Body of pancreas (tissue), 4 donors: ENCODE results near the gene SORCS2. TPM values are rescaled to one million over a fixed set of nuclear protein-coding genes. Genes with fewer than 3 reads are reported as not detected.

Experiments
- ATAC-seq: fragments of 150-250 bp; one replicate; pipeline ENCODE4 v1.9.1; 2016
- DNase-seq, 4 donors: peaks; one replicate each; pipeline ENCODE4 v3.0.0-alpha.2; 2019
- H3K27ac ChIP-seq, 4 donors: fragments of 200-600 bp; sonication (generic); 1 replicate in 3 of 4; 2 replicates in 1 of 4; pipeline versions ENCODE4 v1.5.1 to v1.6.1; 2016 to 2019; ENCODE audit warnings: mild to moderate bottlenecking in 1 of 4, mixed read lengths in 1 of 4, moderate library complexity in 1 of 4
- H3K27me3 ChIP-seq, 2 donors: fragments of 200-600 bp; sonication (generic); one replicate each; pipeline ENCODE4 v1.6.0; 2016; ENCODE audit warnings: mild to moderate bottlenecking in 1 of 2
- H3K36me3 ChIP-seq, 2 donors: fragments of 200-600 bp; sonication (generic); replicated peaks in 1 of 2; 2 replicates each; pipeline ENCODE4 v1.5.1; 2016; ENCODE audit warnings: low read depth in 2 of 2; ENCODE audit not compliant: insufficient read depth in 1 of 2
- H3K4me1 ChIP-seq: fragments of 200-600 bp; sonication (generic); one replicate; pipeline ENCODE4 v1.6.0; 2016
- H3K4me3 ChIP-seq, 2 donors: fragments of 200-600 bp; sonication (generic); 1 replicate in 1 of 2; 2 replicates in 1 of 2; pipeline ENCODE4 v1.5.1; 2016 to 2019
- H3K9me3 ChIP-seq, 3 donors: fragments of 200-600 bp; sonication (generic); 1 replicate in 2 of 3; 2 replicates in 1 of 3; pipeline ENCODE4 v1.5.1; 2016
- POLR2A ChIP-seq, 3 donors: fragments of 450-650 bp; IDR thresholded peaks; one replicate each; pipeline ENCODE4 v1.6.1; 2016; ENCODE audit warnings: antibody characterized with exemption in 3 of 3, mild to moderate bottlenecking in 2 of 3
- WGBS, 2 donors: methylation state at CpG; one replicate each; pipeline ENCODE4 v1.1.5; 2017; 5-methylcytosine and 5-hydroxymethylcytosine counted together
- intact Hi-C: fragments of 100-400 bp; cut with DNase I; formaldehyde crosslinking; loops from one replicate; pipeline ENCODE4 v1.15.1; 2023
- total RNA-seq, 2 donors: library from RNA; depleted of rRNA; stranded (reverse); fragments of >200 nt; gene quantifications; one replicate each; pipeline ENCODE4 v1.1.0, GENCODE V29; 2016
- TF ChIP-seq, protein P1 (sequence below), 7 experiments: fragments of 450-650 bp in 4 of 7; fragments of 200-600 bp in 3 of 7; sonication (generic) in 3 of 7; IDR thresholded peaks; one replicate each; pipeline ENCODE4 v1.5.1; 2016 to 2019; ENCODE audit warnings: antibody characterized with exemption in 7 of 7

SORCS2 gene
- total RNA-seq, 2 donors from 2014 or later: 0.26 to 0.33 TPM

DNA sequence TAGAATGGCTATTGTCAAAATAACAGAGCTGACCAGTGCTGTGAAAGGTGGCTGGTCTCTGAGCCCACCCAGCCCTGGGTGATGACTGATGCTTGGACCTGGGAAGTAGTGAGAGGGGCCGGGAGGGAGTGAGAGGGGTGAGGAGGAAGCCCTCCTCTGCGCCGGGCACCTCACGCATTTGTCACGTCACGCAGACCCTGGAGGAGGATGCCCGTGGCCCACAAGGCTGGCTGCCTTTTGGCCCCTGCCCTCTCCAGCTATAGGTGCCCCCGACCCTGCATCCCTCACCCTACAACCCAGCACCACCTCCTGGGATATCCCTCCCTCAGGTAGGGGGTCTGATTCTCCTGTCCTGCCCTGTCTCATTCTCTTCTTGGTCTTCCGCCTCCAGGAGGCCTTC is 539.9 kb downstream of the SORCS2 start:
- H3K9me3 ChIP-seq: no peaks in the 10 kb centered on the region
- no peaks in the 10 kb centered on the region for H3K36me3 ChIP-seq
- ATAC-seq: no peak
- H3K27me3 ChIP-seq: no peaks in the 10 kb centered on the region
- WGBS, 2 donors: 65 to 85% methylated on average over 9 of the region's 9 CpGs
- no peak overlapping the region for H3K4me3 ChIP-seq
- intact Hi-C loops: no loop called here
- DNase-seq: no peak
- TF ChIP-seq POLR2A (IDR thresholded peaks at IDR 0.05): no peak
- TF ChIP-seq, protein P1, sequence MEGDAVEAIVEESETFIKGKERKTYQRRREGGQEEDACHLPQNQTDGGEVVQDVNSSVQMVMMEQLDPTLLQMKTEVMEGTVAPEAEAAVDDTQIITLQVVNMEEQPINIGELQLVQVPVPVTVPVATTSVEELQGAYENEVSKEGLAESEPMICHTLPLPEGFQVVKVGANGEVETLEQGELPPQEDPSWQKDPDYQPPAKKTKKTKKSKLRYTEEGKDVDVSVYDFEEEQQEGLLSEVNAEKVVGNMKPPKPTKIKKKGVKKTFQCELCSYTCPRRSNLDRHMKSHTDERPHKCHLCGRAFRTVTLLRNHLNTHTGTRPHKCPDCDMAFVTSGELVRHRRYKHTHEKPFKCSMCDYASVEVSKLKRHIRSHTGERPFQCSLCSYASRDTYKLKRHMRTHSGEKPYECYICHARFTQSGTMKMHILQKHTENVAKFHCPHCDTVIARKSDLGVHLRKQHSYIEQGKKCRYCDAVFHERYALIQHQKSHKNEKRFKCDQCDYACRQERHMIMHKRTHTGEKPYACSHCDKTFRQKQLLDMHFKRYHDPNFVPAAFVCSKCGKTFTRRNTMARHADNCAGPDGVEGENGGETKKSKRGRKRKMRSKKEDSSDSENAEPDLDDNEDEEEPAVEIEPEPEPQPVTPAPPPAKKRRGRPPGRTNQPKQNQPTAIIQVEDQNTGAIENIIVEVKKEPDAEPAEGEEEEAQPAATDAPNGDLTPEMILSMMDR (IDR thresholded peaks at IDR 0.05): no peak
- no peaks in the 10 kb centered on the region for H3K4me1 ChIP-seq
- H3K27ac ChIP-seq: no peak overlapping the region

DNA sequence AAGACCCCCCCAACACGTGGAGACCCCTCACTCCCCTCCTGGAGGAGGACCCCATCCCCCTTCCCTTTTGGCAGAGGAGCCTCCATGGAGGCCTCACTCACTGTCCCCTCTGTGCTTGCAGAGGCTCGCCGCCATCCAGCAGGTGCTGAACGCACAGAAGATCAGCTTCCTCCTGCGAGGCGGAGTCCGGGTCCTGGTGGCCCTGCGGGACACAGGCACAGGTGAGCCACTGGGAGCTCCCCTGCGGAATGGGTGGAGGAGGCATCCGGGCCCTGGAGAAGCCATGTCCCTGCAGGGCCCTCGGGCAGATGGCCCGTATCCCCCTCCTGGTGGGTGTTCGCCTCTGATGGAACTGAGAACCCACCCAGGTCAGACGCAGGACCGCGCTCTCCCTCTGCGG is 540.9 kb downstream of the SORCS2 start:
- intact Hi-C loops: no loop called here
- 36 to 72% methylated on average over 2 to 14 of the region's 17 CpGs for WGBS, 2 donors
- Histone ChIP-seq H3K4me3 (no peak overlapping the region), H3K27ac (no peak overlapping the region), H3K9me3 (no peaks in the 10 kb centered on the region), H3K4me1 (no peaks in the 10 kb centered on the region), H3K27me3 (no peaks in the 10 kb centered on the region), H3K36me3 (no peaks in the 10 kb centered on the region)
- no peak for TF ChIP-seq POLR2A (IDR thresholded peaks at IDR 0.05)
- TF ChIP-seq, protein P1 (IDR thresholded peaks at IDR 0.05): no peak
- ATAC-seq (no peak), DNase-seq (no peak)

DNA sequence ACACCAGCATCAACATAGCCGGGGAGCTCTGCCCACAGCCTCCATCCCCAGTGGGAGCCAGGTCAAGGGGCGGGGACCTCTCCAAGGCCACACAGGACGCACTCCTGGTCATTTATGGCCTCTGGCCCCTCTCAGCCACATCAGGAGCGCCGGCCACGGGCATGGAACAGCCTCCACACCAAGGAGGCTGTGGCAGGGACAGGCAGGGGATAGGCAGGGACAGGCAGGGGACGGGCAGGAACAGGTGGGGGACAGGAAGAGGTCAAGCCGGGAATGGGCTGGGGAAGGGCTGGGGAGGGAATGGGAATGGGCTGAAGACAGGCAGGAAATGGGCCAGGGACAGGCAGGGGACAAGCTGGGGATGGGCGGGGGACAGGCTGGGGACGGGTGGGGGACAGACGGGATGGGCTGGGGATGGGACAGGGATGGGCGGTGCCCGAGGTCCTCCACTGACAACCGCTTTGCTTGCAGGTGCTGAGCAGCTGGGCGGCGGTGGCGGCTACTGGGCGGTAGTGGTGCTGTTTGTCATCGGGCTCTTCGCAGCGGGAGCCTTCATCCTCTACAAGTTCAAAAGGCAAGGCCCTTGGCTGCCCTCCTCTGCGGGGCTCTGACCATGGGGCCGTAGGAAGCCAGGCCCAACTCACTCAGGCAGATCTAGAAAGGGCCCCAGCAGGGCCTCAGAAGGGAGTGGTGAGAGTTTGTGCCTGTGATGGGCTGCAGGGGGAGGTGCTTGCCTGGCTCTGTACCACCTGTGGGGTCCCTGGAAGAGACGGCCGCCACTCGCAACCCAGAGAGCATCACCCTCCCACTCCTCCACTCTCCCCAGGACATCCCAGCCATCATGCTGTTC is 541.7 kb downstream of the SORCS2 start:
- H3K9me3 ChIP-seq: no peaks in the 10 kb centered on the region
- H3K36me3 ChIP-seq: no peaks in the 10 kb centered on the region
- intact Hi-C loops: no loop called here
- no peaks in the 10 kb centered on the region for H3K27me3 ChIP-seq
- no peak overlapping the region for H3K27ac ChIP-seq
- TF ChIP-seq, protein P1 (IDR thresholded peaks at IDR 0.05): no peak
- TF ChIP-seq POLR2A (IDR thresholded peaks at IDR 0.05): no peak
- no peaks in the 10 kb centered on the region for H3K4me1 ChIP-seq
- 43 to 60% methylated on average over 13 to 25 of the region's 26 CpGs for WGBS, 2 donors
- no peak overlapping the region for H3K4me3 ChIP-seq
- no peak for DNase-seq
- no peak for ATAC-seq

DNA sequence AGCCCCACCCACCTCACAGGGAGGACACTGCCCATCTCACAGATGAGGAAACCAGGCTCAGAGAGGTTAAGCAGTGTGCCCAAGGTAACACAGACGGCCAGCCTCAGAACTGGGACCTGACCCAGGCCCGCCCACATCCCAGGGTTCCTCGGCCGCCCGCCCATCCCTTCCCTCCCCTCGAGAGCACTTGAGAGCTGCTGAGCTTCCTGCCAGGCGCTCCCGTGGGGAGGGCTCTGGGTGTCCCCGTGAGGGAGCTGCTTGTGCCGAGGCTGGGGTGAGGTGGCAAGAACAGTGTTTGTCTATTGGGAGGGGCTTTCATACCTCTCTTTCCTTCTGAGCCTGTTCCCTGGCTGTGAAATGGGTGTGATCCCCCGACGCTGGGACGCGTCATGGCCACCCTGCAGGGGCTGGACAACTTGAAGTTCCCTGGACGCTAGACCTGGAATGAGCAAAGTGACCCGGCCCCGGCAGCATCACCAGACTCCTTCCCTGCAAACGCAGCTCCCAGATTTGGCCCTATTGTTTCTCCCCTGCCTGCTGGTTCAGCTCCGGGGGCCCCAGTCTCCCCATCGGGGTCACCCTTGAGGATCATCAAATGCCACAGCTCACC is 542.4 kb downstream of the SORCS2 start:
- WGBS, 2 donors: 36 to 41% methylated on average over 16 to 20 of the region's 20 CpGs
- no peak overlapping the region for H3K27ac ChIP-seq
- H3K36me3 ChIP-seq: no peaks in the 10 kb centered on the region
- TF ChIP-seq, protein P1 (IDR thresholded peaks at IDR 0.05): no peak
- no peak for TF ChIP-seq POLR2A (IDR thresholded peaks at IDR 0.05)
- no peaks in the 10 kb centered on the region for H3K9me3 ChIP-seq
- intact Hi-C loops: no loop called here
- DNase-seq (no peak), ATAC-seq (no peak)
- no peaks in the 10 kb centered on the region for H3K4me1 ChIP-seq
- no peak overlapping the region for H3K4me3 ChIP-seq
- H3K27me3 ChIP-seq: no peaks in the 10 kb centered on the region
